NCI-H2196 (cell line): ENCODE measurements around the gene PITPNC1.
"Not testable (repeated sequence)": the region's sequence is repeated elsewhere in the genome, so short reads cannot be mapped to it uniquely, and the experiment has no call there.

Experiments
- DNase-seq: peaks from one replicate; lab custom pipeline; 2025; ENCODE audit not compliant: unreplicated experiment; lab: John Stamatoyannopoulos, UW

The PITPNC1 gene

GRCh38 chr17:67376737-67377487, at the start of gene PITPNC1:
PITPNC1 (plus strand) TSS chr17:67377281.
- peak; percentile 72 for DNase-seq

DNA sequence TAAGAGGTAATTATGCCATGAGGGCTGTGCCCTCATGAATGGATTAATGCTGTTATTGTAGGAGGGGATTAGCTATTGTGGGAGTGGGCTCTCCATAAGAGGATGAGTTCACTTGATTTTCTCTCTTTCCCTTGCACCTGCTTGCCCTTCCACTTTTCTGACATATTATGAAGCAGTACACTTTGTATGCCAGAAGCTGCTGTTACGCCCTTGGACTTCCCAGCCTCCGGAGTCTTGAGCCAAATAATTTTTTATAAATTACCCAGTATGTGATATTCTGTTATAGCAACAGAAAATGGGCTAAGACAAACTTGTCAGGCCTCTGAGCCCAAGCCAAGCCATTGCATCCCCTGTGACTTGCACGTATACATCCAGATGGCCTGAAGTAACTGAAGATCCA, 49.1 kb upstream of the PITPNC1 start:
- no peak for DNase-seq

GRCh38 chr17:67331381-67332161, 45.5 kb upstream of the PITPNC1 start:
- DNase-seq = not testable (repeated sequence)

- DNase-seq = not testable (repeated sequence)
Measured at GRCh38 chr17:67332162-67332508, 44.9 kb upstream of the PITPNC1 start.

DNA sequence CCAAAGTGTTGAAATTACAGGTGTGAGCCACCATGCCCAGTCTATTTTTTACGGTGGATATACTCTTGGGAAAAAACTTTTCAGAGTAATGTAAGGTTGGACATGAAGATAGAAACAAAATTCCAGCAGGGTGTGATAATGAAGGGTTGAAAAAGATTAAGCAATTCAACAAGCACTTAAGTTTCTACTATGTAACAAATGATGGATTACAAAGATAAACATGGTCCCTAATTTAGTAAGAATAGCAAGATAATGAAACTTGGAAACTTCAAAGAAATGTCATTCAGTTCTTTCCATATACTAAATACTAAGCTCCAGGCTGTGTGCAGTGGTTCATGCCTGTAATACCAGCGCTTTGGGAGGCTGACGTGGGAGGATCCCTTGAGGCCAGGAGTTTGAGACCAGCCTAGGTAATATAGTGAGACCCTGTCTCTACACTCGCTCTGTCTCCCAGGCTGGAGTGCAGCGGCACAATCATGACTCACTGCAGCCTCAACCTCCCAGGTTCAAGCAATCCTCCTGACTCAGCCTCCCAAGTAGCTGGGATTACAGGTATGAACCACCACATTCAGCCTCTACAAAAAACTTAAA, 41.7 kb upstream of the PITPNC1 start:
- DNase-seq = no peak

GRCh38 chr17:67336859-67337258, 40.2 kb upstream of the PITPNC1 start:
- no peak for DNase-seq

DNA sequence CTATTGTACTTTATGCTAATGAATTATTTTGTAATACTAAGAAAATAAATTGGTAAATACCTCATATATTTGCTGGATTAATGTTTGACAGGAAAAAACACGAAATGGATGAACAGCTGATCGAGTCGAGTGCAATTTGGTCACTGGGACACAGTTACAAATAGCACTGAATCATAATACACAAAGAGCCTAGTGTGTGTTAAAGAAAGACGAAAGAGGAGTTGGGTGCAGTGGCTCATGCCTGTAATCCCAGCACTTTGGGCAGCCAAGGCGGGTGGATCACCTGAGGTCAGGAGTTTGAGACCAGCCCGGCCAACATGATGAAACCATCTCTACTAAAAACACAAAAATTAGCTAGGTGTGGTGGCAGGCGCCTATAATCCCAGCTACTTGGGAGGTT, 38.7 kb upstream of the PITPNC1 start:
- not testable (repeated sequence) for DNase-seq

DNA sequence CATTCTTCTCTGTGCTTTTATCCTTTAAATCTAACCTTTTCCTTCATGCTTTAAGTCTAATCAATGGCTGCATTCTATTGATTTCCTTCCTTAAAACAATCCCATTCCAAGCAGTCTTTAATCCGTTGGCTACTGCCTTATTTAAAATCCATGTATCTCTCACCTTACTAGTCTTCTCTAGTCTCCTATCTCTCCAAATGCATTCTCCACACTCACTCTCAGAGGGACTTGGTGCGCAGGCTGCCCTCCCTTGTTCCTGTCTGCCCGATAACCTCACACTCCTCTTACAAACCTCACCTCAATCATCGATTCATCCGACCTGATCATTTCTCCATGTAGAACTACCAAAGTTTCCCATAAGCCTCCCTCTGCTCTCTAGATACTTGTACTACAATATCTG, 33.8 kb upstream of the PITPNC1 start:
- DNase-seq = no peak

GRCh38 chr17:67347826-67348225, 29.3 kb upstream of the PITPNC1 start:
- DNase-seq = no peak

- no peak for DNase-seq
Measured at GRCh38 chr17:67349420-67349819, 27.7 kb upstream of the PITPNC1 start.

GRCh38 chr17:67353161-67353560, 23.9 kb upstream of the PITPNC1 start:
- DNase-seq = no peak

DNA sequence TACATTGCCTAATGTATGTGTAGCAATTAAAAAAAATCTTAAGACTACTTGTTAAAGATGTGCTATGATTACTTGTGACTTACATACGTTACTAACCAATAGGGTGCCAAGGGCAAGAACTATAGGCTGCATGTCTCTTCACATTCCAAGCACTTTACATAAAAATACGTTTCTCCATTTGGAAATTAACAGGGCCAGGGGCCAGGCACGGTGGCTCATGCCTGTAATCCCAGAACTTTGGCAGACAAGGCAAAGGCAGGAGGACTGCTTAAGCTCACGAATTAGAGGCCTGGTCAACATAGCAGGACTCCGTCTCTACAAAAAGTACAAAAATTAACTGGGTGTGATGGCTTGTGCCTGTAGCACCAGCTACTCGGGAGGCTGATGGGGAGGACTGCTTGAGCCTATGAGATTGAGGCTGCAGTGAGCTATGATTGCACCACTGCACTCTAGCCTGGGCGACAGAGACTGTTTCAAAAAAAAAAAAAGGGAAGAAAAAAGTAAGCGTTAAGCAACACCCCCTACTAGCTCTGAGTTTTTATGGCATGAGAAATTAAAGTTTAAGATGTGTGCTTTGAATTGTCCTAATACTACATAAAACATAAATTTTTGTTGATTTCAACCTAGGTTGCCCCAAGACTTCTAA, 23.0 kb upstream of the PITPNC1 start:
- DNase-seq = no peak

GRCh38 chr17:67358612-67359011, 18.5 kb upstream of the PITPNC1 start:
- no peak for DNase-seq

DNA sequence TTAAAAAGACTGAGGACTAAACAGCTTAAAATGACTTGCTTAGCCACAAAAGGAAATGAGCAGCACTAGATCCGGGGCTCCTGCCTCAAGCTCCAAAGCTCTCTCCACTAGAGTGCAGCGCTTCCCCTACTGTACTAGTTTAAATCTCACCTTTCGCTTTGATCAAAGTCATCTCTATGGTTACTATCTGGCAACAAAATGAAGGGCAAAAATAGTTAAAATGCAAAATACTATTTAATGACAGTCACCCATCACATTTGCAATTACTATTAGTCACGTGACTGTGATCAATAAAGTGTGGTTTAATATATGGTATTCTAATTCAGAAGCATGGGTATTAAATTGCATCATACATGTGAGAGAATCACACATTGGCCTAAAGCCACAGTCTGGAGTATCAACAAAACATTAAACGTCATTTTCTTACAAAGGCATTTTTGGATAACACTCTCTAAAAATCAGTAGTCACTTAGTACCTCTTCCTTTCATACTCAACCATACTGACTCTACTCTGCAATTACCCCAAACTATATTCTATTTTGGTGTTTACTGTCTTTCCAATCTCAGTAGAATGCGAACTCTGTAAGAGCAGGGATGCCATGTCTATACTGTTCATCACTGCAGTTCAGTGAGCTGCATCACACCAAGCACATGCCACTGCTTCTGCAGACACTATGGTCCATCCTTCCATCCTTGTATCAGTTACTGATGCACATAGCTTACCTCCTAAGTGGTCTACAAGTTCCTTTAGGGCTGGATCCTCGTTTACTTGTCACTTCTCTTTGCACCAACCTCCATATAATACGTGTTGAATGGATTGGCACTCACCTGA, 16.9 kb upstream of the PITPNC1 start:
- DNase-seq = peak; percentile 18

DNA sequence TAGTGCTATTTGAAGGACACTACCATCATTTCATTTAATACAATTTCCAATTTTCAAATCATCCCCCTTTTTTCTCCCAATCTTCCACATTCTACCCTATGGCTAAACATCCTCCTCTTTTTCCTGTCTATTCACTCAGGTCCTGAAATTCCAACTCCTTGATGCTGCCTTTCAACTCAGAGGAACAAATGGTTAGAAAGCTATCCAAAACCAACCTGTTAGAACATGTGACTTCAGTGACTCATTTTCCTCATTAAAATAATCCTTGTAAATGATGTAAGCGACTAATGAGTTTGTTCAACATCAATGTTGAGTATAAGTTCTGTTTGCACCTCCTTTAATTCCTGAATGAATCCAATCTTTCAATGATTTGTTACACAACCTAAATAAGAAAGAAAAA, 16.2 kb upstream of the PITPNC1 start:
- no peak for DNase-seq

DNA sequence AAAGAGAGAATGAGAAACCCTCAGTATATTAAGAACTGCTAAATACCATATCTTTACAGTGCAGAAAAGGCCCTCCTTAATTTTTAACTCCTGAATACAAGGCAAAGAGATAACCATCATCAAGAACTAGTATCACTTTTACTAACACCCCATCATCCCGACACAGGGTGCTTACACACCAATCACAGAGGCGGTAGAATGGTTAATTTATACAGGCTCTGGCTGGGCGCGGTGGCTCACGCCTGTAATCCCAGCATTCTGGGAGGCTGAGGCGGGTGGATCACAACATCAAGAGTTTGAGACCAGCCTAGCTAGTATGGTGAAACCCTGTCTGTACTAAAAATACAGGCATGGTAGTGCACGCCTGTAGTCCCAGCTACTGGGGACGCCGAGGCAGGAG, 14.9 kb upstream of the PITPNC1 start:
- no peak for DNase-seq

- DNase-seq = no peak
Measured at GRCh38 chr17:67364847-67365737, 12.0 kb upstream of the PITPNC1 start.

GRCh38 chr17:67365738-67366192, 11.3 kb upstream of the PITPNC1 start:
- no peak for DNase-seq
